ENCODE data around the gene SNAP25.

SNAP25 gene

DNA sequence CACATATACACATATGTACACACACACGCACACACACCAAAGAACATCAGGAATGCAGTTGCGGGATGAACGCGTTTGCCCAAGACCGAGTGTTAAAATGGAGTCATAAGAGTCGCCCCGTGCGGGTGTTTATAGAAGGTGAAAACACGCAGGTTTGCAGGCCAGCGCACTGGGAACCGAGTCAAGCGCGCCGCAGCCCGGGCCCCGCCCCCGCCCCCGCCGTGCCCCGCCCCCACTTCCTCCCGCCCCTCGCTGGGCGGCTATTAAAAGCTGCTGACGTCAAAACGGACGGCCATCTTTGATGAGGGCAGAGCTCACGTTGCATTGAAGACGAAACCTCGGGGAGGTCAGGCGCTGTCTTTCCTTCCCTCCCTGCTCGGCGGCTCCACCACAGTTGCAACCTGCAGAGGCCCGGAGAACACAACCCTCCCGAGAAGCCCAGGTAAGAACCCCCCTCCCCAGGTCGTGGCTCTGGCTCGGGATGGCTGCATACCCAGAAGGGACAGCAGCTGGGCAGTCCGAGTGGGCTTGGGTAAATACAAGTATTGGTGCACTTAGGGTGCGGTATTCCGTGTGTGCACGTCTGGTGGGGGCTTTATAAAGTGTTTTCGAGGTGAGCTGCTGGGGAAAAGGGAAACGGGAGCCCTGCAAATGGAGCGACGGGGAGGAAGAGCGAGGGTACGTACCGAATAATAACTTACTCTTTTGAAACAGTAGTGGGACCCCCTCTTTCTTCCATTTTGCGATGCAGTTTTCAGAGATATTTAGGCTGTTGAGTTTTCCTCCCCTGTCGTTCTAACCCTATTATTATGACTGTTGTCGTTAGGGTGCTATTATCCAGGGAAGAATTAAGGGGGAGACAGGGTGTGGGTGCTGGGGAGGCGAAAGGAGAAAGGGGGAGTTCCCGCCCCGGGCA is at the start of gene SNAP25:
SNAP25 (plus strand) TSS at position 295 of the 916 bp plus-strand sequence. CDS start 56,662 bp downstream, outside the sequence.
- no peak for DNase-seq

GRCh38 chr20:10169752-10170151 is 48.9 kb upstream of the SNAP25 start:
- DNase-seq, result no peak

DNA sequence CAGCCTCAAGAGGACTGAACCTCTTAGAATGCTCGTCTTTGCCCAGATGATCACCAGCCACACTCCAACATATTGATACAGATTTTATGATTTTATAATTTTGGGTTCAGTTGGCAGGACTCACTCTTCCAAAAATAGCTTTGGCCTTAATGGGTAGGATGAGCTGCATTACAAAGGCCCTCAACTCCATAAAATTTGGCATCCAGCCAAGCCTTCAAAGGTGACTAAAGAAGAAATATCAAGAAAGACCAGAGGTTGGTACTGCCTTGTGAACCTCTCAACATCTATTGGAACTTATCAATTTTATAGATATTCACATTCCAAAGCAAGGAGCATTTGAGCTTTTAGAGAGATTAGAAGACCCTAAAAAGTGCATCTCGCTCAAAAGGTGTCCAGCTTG is 48.4 kb upstream of the SNAP25 start:
- DNase-seq, result no peak

DNA sequence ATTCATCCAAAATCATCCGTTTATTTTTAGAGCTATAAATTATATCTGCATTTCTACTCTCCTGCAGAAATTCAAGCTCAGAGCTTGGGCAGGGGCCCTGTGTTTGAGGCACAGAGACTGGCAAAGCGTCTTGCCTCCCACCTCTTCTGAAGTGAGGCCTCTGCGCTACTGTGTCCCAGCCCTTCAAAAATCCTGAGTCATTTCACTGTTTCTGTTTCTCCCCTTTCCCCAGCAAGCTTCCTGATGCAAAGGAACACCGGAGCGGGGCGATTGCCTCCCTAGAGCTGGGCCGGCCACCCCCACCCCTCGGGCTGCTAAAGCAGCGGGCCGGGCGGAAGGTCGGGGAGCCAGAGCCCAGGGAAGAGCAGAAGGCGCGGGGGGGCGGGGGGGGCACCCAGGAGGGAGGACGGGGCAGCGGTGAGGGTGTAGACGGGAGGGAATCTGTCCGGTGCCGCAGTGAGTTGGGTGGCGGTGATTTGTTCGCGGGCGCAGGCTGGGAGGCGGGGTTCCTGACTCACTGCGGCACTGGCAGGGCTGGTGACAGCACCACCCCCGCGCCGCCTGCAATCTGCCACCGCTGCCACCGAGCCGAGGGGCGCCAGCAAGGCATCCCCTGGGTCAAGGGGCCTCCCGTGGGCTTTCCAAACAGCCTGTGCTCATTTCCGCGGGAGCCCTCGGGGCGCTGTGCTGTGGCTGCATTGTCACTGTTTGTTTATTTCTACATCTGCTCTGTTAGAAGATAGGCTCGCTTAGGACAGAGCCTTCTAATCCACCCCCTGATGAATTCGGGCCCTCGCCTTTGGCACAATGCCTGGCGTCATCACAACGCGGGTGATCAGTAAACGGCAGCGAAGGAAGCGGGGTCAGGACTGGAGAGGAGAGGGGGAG is 46.5 kb upstream of the SNAP25 start:
- DNase-seq, result no peak

- DNase-seq, result no peak
Observed at GRCh38 chr20:10172998-10173655, 45.5 kb upstream of the SNAP25 start.

DNA sequence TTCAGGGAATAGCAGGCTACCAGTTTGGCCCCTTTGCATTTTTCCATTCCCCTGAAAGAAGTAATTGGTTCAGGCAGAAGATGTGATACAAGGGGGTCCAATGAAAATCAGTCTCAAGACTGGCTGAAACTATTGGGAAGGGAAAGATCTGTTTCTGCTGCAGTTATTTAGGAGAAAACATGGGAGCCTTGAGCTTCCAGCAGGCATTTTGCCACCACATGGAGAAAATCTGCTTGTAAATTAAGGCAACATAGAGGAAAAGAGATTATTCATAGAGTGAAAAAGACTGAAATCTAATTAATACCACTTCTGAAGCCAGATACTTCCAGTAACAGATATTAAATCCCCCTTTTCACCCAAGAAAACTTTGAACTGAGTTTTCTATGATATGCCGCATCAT is 44.2 kb upstream of the SNAP25 start:
- DNase-seq, result no peak

DNA sequence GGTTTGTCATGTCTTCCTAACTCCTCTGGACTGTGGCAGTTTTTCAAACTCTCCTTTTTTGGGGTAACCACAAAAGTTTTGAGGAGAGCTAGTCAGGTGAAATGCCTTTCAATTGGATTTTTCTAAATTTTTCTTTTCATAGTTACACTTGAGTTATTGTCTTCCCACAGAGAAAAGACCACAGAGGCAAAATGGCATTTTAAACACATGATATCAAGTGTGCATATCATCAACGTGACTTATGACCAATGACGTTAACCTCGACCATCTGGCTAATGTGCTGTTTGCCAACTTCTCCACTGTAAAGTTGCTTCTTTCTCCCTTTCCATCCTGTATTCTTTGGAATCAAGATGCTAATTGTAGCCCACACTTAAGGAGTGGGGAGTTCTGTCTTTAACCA is 41.3 kb upstream of the SNAP25 start:
- DNase-seq, result no peak

- no peak for DNase-seq
Observed at GRCh38 chr20:10178091-10178490, 40.5 kb upstream of the SNAP25 start.

- DNase-seq, result no peak
Observed at GRCh38 chr20:10178727-10179313, 39.8 kb upstream of the SNAP25 start.

- DNase-seq, result no peak
Observed at GRCh38 chr20:10179574-10180298, 38.9 kb upstream of the SNAP25 start.

- no peak for DNase-seq
Observed at GRCh38 chr20:10180651-10181235, 37.9 kb upstream of the SNAP25 start.

DNA sequence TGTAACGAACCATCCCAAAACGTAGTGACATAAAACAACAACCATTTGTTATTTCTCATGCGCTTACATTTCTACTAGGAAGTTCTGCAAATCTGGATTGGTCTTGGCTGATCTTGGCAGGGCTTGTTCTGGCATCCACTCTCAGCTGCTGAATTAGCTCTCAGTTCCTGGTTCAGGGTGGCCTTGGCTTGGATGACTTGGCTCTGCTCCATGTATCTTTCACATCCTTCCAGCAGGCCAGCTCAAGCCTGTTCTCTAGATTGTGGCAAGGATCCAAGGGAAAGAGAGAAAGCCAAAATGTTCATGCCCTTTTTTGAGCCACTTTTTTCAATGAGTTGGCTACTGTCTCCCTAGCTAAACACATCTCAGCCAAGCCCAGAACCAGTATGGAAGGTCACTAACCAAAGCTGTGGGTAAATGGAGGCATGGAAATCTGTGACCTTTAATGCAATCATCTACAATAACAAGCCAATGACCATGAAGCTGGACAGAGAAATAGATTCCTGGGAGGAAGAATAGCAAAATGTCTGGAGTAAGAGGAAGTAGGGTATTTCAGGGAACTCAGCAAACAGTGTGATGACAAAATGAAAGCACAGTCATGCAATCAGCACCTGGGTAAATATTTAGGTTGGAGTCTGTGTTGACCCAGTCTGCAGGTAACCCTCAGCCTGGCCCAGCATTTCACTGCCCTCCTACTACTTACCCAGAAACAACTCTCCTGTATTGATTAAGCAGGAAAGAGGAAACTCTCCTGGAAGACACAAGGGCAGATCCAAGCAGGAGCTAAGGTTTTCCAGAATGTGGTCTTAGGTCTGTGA is 32.7 kb upstream of the SNAP25 start:
- no peak for DNase-seq

- DNase-seq, result no peak
Observed at GRCh38 chr20:10190456-10190855, 28.2 kb upstream of the SNAP25 start.

- no peak for DNase-seq
Observed at GRCh38 chr20:10192171-10192570, 26.5 kb upstream of the SNAP25 start.

- DNase-seq, result no peak
Observed at GRCh38 chr20:10194166-10194565, 24.5 kb upstream of the SNAP25 start.

GRCh38 chr20:10200330-10200729 is 18.3 kb upstream of the SNAP25 start:
- no peak for DNase-seq

GRCh38 chr20:10201321-10201870 is 17.2 kb upstream of the SNAP25 start:
- no peak for DNase-seq

- no peak for DNase-seq
Observed at GRCh38 chr20:10209091-10209490, 9.5 kb upstream of the SNAP25 start.

GRCh38 chr20:10213526-10213925 is 5.1 kb upstream of the SNAP25 start:
- DNase-seq, result no peak

GRCh38 chr20:10216146-10216791 is 2.4 kb upstream of the SNAP25 start:
- no peak for DNase-seq

Data from AML-193 (cell line).